NCI-H1105 treated with DMSO at 0.1 percent for 48 hours (cell line): ENCODE data around the gene RFX3.

Source experiments
- DNase-seq: peaks from one replicate; lab custom pipeline; 2025; lab: John Stamatoyannopoulos, UW

RFX3 gene

GRCh38 chr9:3434594-3434993, 91.2 kb downstream of the RFX3 start:
- DNase-seq, result no peak

- DNase-seq, result no peak
These were observed 92.0 kb downstream of the RFX3 start for GRCh38 chr9:3433754-3434153.

- DNase-seq, result no peak
These were observed 92.7 kb downstream of the RFX3 start for GRCh38 chr9:3433066-3433465.

GRCh38 chr9:3431890-3432289, 93.9 kb downstream of the RFX3 start:
- no peak for DNase-seq

DNA sequence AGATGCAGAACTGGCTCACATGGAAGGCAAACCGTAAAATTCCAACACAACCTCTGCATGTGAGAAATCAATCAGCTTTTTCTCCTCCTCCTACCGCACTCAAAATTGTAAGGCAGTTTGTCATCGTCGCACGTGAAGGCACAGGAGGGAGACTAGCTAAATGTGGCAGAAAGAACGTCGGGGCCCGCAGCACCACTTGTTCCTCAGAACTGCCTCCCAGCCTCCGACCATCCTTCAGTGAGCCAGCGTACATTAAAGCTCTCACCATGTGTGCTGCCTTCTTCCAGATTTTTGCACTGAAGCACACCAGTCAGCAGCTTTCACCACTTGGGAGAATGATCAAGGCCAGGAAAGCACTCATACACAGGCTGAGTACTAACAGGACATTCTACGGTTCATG, 105.9 kb downstream of the RFX3 start:
- no peak for DNase-seq

- peak; percentile 77 for DNase-seq
These were observed 109.9 kb downstream of the RFX3 start for GRCh38 chr9:3415906-3416305.

- no peak for DNase-seq
These were observed 111.8 kb downstream of the RFX3 start for GRCh38 chr9:3413984-3414383.

- no peak for DNase-seq
These were observed 115.3 kb downstream of the RFX3 start for GRCh38 chr9:3410461-3410860.

DNA sequence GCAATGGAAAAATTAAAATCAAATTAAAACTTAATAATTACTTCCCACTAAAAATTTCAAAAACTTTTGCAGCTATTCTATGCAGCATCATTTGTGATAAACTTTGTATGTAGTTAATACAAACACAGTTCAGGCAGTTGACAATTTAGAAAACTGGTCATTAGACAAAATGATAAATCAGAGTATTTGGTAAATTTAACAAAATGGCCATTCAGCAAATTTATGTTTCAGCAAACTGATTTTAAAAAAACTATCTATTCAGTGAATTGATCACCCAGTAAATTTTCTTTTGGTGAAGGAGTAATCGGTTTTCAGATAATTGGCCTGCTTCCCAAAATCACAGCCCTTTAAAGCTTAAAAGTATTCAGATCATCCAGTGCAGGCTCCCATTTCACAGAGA, 116.3 kb downstream of the RFX3 start:
- no peak for DNase-seq

DNA sequence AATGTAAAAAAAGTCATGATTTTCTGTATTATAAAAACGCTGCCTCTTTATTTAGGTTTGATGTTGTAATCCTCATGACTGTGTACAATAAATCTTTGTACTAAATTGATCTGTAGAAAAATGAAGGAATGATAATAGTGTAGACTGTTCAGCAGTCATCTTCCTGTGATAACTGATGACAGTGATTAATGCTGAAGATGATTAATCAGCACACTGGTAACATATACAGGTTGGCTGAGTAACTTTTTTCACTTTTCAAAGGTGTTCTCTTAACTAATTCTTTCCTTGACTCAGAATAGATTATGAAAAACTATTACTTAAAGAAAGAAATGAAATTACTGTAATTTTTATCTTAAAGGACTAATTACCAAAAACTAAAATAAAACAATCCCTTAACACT, 122.5 kb downstream of the RFX3 start:
- no peak for DNase-seq

DNA sequence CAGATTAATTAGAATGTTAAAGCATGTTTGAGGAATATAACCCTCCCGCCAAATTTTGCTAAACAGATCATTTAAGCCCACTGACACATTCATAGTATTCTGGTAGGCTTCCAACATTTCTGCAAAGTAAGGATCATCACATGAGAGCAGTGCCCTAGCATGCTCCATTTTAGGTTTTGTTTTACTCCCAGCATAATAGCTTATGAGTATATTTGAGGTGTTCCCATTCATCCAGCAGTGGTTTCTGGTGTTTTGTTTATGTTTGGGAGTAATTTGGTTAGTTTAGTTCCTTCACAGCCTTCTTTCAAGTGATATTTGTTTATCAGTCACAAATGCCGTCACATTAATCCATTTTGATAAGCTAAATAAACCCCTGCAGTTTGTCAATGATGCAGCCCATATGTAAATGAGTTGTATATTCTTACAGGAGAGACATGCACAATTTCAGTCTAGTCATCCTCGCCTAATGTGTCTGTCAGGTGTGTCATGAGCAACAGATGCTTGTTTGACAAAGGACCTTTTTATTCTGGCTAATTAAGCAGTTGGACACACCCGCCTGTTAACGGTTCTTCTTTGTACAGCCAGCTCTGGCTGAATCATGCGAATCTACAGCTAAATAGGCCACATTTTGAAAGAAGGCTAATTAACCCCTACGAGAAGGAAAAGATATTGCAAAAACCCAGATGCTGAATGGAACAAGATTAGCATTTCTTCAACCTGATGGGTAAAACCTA, 124.4 kb downstream of the RFX3 start:
- DNase-seq, result peak; percentile 96

- DNase-seq, result no peak
These were observed 127.6 kb downstream of the RFX3 start for GRCh38 chr9:3398232-3398648.

GRCh38 chr9:3397766-3398165, 128.0 kb downstream of the RFX3 start:
- no peak for DNase-seq

- no peak for DNase-seq
These were observed 134.4 kb downstream of the RFX3 start for GRCh38 chr9:3391414-3391813.

GRCh38 chr9:3386753-3387152, 139.0 kb downstream of the RFX3 start:
- DNase-seq, result no peak

DNA sequence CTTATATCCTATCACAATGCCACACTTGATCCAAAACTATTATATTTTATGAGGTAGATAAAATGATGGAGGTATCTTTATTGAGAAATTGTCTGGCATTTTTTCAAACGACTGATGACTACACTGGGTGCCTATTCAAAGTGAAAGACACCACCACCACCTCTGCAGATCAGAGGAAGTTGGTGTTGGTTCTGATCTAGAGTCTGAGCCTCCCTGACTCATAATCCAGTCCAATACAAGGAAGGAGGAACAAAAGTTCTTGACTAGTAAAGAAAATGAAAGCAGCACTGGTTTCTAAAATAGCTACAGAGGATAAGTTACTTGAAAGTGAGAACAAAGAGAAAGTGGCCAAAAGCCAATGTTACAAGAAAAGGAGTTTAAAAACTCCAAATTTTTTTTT, 139.9 kb downstream of the RFX3 start:
- no peak for DNase-seq

DNA sequence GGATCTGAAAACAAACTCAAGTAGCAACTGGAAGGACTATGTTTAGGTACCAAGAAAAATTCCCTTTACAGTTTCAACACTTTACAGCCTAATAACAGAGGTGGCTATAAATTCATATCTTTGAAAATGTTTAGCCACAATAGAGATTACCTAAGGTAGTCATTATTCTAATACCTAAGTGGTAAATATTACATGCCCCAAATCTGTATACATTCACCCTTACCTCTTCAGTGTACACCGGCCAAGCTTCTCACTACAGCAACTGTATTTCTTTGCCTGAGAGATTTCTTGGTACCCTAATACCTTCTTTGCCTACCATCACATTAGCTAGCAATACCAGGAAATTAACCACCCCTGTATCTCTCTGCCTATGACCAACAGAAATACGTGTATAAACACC, 154.0 kb downstream of the RFX3 start:
- no peak for DNase-seq

- DNase-seq, result no peak
These were observed 155.1 kb downstream of the RFX3 start for GRCh38 chr9:3370715-3371114.

DNA sequence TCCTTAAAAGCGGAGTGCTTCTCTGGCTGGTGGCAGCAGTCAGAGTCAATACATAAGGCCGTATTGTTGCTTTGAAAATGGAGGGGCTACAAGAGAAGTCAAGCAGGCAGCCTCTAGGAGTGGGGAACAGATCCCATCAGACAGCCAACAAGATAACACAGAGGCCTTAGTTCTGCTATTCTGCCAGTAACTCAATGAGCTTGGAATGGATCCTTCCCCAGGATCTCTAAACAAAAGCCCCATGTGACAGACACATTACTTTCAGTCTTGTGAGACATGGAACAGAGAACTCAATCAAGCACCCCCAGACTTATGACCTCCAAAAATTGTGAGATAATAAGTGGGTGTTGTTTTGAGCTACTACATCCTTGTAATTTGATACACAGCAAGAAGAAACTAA, 158.6 kb downstream of the RFX3 start:
- no peak for DNase-seq

DNA sequence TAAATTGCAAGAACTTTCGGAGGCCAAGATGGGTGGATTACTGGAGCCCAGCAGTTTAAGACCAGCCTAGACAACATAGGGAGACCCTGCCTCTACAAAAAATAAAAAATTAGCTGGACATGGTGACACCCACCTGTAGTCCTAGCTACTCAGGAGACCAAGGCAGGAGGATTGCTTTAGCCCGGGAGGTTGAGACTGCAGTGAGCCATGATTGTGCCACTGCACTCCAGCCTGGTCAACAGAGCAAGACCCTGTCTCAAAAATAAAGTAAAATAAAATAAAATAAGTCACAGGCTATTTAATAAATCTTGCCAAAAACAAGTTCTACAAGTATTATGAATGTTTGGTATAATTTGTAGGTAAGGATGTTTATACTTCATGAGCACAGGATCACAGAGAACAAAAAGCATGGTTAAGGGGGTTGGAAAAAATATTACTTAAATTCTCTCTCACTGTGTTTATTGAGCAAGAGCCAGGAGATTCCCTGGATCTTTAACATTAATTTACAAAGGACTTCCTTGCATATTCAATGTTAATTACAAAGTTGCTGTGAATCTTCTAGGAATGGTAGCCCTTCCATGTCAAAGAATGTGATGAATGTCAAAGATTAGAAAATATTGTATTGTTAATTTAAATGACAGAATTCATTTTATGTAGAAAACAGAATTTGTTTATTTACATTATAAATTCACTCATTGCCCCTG, 164.0 kb downstream of the RFX3 start:
- no peak for DNase-seq

DNA sequence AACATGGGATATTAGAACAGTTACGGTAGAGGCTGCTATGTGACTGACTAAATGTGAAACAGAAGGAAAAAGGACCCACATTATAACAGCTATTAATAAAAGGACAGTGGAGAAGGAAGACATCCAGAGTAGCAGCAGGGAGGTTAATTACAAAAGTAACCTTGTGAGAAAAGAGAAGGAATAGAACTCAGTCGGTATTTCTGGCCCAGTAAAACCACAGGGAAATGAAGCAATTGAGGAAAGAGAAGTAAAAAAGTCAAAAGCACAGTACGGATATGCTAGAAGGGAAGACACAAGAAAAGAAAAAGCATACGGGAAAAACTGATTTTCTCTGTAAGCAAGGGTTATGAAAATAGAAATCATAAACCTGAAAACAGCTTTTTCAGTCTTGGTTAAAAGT, 164.7 kb downstream of the RFX3 start:
- no peak for DNase-seq

DNA sequence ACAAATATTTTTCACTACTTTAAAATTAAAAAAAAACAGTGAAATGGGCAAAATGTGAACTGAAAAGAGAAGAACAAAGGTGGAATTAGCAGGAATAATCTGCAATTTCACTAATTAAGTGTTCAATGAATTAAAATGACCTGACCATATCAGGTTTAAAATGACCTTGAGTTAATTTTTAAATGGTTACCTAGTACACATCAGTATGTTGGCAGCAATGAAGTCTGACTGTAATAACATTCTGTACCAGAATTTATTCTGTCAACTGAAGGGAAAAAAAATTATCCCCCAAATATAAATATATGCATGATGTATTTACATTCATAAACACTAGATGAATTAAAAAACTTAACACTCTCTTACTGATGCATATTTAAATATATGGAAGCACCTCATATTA, 165.6 kb downstream of the RFX3 start:
- DNase-seq, result no peak

DNA sequence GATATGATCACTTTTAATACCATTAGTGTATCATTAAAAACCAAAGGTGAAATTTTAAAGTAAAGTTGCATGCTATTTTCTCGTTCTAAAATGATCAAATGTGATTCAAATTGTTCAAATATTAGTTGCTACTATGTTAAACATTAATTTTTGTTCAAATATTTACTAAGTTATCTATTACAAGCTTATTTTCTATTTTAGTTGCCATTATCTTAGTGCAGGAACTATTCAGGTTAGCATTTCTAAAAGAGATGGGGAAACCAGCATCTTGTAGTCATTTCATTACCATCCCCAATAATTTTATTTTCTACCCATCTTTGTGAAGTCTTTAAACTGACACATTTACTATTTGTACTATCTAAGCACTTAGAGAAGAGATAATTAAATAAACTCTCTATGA, 166.0 kb downstream of the RFX3 start:
- no peak for DNase-seq
